ENCODE data around the gene CAVIN2.

CAVIN2 gene, protein sequence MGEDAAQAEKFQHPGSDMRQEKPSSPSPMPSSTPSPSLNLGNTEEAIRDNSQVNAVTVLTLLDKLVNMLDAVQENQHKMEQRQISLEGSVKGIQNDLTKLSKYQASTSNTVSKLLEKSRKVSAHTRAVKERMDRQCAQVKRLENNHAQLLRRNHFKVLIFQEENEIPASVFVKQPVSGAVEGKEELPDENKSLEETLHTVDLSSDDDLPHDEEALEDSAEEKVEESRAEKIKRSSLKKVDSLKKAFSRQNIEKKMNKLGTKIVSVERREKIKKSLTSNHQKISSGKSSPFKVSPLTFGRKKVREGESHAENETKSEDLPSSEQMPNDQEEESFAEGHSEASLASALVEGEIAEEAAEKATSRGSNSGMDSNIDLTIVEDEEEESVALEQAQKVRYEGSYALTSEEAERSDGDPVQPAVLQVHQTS

DNA sequence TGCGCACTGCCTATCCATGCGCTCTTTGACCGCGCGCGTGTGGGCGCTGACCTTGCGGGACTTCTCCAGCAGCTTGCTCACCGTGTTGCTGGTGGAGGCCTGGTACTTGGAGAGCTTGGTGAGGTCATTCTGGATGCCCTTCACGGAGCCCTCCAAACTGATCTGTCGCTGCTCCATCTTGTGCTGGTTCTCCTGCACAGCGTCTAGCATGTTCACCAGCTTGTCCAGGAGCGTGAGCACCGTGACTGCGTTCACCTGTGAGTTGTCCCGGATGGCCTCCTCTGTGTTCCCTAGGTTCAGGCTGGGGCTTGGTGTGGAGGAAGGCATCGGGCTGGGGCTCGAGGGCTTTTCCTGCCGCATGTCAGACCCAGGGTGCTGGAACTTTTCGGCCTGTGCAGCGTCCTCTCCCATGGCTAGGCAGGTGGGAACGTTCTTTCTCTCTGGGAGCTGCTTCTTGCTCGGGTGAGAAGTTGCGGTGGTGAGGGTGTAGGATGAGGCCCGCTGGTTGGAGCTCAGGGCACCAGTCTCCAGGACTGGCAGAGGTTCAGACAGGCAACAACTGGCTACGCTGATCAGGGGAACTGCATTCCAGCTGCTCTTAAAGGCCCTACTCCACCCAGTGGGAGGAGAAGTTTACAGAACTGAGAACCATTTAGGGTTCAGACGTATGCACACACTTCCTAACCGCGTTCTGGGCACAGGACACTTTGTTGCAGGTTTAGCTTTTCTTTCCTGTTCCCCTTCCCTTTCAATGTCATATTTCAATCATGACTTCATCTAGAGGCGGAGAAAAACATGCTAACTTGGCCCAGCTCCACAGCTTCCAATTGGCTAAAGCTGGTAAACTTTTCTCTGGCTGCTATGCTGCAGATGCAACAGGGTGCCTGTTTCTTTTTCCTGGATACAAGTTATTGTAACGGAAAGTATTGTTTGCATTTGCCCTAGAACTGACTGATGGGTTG is at the start of gene CAVIN2:
Gene CAVIN2, minus strand, starts transcription at position 574 of the 962 bp plus-strand sequence. Its CDS starts 163 bp downstream, at position 411.
- peak; percentile 77 for DNase-seq (ENCODE audit: low read depth)

DNA sequence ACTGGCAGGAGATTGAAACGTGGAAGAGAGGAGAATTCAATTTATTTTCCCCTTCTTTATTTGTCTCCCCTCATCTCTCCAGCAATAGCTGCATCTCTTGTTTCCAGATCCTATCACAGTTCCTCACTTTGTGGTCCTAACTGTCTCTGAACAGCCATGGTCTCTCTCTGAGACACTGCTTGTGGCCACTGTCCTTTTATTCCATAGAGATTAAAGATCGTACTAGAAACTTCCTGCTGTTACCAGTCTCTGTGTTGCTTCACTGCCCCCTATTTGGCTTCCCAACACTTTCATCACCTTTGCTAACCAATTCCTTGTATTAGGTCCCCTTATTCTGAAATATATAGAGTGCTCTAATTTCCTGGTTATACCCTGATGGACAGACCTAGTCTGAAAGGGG is 48.9 kb upstream of the CAVIN2 start:
- DNase-seq (ENCODE audit: low read depth): no peak

DNA sequence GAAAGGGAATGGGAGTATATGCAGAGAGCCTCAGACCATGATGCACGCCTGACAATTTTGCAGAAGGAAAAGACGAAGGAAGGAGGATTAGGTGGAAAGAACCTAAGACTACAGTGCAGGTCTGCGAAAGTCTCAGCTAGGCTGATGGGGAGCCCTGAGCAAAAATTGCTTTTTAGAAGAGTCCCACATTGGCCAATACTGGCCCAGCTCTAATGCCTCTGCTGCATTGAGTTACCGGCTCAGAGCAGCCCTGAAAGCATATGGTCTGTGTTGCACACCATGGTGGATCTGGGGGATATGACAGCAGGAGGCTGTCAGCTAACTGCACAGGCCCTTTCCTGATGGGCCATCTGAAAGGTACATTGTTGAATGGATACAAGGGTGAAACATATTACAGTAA is 48.3 kb upstream of the CAVIN2 start:
- DNase-seq (ENCODE audit: low read depth): no peak

DNA sequence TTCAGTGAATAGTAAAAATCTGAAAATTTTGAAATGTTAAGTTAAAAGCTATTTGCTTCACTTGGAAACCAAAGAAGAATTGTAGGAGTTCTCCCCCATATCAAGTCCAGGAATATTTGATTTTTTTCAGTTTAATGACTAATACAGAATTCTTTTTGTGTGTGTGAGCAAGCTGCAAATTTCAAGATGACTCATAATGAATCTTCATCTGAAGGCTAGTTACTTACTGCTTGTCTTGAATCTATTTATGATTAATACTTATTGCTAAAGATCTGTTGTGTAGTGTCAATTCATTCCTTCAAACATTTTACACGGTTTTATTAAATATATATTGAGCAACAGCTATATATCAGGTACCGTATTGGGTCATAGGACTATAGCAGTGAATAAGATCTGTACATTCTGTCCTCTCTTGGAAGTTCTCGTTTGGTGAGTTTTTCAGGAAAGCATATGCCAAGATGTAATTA is 47.8 kb upstream of the CAVIN2 start:
- DNase-seq (ENCODE audit: low read depth): peak; percentile 85

DNA sequence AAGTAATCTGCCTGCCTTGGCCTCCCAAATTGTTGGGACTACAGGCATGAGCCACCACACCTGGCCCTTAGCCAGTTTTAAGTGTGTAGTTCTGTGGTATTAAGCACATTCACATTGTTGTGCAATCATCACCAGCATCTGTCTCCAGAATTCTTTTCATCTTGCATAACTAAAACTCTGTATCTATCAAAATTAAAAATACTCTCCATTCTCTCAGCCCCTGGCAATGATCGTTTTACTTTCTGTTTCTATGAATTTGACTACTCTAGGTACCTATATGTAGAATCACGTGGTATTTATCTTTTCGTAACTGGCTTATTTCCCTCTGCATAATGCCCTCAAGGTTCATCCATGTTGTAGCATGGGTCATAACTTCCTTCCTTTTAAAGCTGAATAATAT is 45.5 kb upstream of the CAVIN2 start:
- DNase-seq (ENCODE audit: low read depth): peak; percentile 94

DNA sequence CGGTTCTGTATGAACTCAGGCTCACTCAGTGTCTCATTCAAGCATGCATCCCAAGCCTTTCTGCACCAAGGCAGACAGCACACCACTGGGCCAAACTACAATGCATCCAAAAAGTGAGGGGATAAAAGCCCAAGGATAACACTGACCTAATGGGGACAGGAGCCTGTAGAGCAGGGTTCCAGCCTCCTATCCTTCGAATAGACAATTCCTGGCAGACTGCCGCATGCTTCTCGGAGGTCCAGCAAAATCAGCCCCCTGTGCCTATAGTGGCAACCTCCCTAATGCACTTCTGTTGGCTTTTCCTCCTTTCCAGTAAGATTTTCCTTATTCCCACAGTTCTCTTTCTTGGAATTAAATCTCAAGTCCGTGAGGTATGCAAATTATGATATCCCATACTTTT is 44.8 kb upstream of the CAVIN2 start:
- no peak for DNase-seq (ENCODE audit: low read depth)

DNA sequence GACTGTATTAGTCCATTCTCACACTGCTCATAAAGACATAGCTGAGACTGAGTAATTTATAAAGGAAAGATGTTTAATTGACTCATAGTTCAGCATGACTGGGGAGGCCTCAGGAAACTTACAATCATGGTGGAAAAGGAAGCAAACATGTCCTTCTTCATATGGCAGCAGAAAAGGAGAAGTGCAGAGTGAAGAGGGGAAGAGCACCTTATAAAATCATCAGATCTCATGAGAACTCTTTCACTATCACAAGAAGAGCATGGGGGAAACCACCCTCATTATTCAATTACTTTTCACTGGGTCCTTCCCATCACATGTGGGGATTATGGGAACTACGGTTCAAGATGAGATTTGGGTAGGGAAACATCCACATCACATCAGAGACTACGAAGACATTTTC is 43.0 kb upstream of the CAVIN2 start:
- no peak for DNase-seq (ENCODE audit: low read depth)

DNA sequence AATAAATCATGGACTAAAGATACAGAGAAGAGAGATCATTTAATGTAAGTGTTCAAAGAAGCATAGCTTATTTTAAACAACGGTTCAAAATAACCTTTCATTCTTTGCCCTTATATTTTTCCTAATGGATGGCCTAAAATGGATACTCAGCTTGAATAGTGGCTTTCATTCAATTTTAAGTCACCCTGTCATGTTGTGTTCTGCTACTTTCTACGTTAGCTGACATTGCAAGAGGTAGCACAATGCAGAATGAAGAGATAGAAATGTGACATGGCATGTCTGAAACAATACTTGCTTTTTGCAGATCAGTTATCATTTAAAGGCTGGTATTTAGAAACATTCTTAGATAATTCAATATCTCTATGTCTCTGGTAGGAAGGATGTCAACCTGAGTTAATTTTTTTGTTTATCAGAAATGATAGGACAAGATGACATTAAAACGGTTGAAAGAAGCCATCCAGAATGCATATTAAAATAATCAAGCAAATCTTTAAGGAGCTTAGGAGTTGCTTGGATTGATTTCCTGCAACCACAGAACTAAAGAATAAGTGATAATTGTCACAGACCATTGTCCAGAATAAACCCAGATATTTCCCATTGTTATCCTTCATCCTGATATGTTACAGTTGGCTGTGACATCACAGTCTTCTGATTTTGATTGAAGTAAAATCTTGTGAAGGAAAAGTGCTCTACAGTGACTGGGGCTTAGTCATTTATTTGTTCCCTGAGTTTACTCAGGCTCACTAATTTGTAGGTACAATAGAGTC is 41.7 kb upstream of the CAVIN2 start:
- DNase-seq (ENCODE audit: low read depth): no peak

DNA sequence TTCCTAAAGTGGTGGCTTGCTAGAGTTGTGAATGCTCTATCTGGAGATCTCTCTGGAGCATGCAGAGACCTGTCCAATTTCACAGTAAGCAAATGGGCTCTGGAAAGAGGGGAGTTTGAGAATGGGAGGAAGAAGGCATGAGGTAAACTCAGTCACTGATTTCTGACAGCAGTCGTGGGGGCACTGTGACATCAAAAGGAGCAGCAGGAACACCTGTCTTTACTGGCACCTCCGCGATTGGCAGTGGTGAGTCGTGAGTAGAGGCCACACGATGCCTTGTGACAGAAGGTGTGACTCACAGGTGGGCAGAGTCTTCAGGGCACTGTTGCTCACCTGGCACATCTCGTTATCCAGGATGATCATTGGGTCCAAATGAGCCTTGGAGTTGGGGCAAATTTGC is 38.8 kb upstream of the CAVIN2 start:
- DNase-seq (ENCODE audit: low read depth): no peak

DNA sequence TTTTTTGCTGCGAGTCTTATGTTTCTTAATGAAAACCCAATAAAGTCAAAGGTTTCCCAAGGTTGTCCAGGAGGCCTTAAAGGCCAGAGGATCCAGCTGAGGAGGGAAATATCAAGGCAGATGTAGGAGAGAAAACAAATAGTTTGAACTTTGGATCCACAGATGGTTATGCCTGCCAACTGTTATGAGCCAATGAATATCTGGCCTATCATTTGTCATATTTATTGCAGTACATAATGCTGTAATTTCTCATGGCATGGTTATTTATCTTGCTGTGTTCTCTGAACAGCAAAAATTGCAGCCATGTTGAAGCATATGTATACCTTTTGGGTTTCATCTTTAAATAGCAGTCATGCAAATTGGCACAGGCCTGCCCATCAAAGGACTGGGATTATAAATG is 38.2 kb upstream of the CAVIN2 start:
- DNase-seq (ENCODE audit: low read depth): peak; percentile 27

DNA sequence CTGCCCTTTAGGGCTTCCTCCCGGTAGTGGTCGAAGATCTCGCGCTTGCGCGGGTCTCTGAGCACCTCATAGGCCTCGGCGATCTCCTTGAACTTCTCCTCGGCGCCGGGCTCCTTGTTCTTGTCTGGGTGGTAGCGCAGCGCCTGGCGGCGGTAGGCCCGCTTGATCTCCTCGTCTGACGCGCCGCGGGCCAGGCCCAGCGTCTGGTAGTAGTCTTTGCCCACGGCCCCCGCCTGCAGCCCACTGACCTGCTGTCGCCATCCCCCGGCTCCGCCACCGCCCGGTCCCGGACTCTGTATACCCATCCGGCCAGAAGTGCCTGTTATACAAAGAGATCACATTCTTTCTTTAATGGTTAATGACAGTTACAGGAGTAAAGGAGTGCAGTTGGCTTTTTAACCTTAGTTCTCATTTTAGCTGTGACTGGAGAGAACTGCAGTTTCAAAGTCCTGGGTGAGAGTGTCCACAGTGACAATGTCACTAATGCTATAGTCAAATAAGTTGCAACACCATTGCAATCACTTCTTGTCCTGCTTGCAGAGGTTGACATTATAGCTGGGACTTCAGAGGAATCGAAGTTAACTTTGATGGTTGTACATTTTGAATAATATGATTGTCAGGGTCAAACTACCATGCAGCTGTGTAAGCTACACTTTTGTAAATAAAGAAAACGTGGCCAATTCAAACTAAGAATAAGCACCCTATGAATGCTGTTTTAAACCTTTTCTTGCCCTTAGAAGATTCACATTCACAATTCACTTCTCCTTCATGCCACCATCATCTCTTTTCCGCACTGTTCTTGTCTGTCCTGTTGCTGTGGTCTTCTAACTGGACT is 35.3 kb upstream of the CAVIN2 start:
- no peak for DNase-seq (ENCODE audit: low read depth)

DNA sequence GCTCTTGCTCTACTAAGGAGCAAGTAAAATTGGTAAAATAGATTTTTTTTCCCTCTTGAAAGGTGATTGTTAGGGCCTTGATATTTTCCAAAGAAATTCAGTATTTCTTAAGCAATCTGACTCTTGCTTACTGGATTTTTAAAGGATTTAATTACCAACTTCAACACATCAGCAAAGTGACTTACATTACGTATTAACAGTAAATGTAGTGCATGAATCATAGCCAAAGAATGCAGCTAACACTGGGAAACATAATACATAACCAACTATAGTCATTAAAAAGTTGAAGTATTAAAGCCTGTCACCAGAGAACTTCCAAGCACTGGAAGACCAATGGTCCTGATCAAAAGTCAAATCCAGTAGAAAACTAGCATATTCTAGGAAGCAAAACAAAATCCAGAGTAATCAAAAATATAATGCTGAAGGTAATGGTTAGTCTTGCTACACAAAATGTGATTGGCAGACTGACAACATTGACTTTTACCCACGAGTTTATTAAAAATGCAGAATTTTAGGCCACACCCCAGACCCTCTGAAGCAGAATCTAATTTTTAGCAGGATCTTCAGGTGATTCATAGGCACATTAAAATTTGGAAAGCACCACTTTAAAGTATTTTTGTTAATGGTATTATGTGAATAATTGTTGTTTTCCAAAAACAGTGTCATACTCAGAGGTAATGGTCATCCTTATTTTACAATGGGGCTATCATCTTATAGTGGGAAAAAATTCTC is 31.8 kb upstream of the CAVIN2 start:
- DNase-seq (ENCODE audit: low read depth): peak; percentile 78

DNA sequence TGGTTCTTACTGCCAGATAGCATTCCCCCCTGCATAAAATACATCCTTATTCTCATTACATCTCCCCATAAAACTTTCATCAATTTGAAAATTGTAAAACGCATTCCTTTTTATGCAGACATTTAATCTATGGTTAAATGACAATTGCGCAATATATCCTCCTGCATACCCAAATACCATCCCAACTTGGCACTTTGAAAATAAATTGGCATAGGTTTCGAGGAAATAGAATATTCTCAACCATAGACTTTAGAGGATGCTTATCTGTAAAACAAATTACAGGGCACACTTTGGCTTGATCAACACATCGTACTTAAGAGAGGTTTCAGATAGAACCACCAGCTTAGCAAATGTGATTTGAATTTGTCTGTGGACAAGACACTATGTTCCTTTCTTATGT is 31.0 kb upstream of the CAVIN2 start:
- no peak for DNase-seq (ENCODE audit: low read depth)

DNA sequence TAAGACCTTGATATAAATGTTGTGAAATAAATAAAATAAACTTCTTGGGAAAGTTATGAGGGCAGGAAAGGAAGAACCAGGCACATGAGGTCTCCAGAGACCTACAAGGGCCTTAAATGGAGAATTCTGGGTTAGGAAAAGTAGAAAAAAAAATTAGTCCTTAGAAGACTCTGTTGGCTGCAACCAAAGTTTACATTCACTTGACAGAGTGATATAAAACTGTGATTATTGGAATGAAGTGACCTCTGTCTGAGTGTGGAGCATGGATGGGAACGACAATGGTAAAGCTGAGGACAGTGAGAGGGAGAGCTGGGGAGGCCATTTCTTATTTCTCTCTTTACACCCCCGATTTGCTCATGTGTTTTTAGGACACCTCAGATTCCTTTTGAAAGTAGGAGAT is 29.0 kb upstream of the CAVIN2 start:
- DNase-seq (ENCODE audit: low read depth): no peak

DNA sequence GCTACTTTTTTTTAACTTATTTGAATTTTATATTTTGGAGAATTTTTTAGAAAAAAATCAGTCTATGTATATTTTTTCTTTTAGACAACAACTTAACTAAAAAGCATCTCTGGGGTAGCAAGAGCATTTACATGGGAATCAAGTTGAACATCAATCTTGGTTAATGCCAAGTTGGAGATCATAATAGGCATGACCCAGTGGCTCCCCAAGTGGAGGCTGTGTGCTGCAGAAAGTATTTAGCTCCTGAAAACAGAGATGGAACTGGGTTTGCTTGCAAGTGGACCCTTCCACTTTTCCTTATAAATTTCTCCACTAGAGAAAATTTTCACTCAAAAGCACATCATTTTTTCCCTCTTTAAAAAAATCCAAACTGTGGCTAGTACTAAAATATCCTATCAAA is 23.9 kb upstream of the CAVIN2 start:
- DNase-seq (ENCODE audit: low read depth): no peak

DNA sequence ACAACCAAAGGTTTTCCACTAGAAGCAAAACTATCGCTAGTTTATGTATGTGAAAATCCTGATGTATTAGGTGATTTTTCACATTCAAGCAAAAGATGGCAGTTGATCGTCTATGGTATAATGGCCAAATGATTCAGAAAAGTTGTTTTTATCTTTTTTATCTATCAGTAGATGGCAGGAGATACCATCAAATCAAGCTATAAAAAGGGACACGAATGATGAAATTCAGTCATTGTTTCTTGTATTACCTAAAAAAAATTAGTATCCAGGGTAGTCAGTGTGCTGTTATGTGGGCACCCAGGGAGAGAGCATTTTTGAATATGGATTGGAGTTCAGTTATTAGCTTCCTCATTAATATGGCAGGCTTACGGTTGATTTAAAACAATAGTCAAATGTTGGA is 22.9 kb upstream of the CAVIN2 start:
- DNase-seq (ENCODE audit: low read depth): no peak

DNA sequence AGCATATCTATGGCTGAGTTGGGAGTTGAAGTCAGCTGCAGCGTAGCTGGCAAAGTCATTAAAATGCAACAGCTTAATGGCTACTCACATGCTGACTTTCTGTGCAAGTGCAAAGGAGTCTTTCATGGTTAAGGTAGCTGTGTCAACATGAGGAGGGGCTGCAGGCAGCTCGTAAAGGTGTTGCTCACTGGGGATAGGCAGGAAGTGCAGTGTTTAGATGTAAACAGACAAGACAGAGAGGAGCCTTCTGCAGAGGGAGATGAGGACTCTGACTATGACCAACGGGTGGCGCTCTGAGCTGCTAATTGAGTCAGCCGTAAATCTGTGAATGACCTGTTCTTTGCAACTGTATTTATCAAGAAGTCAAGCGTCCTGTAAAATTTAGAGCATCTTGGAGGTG is 22.3 kb upstream of the CAVIN2 start:
- peak; percentile 65 for DNase-seq (ENCODE audit: low read depth)

DNA sequence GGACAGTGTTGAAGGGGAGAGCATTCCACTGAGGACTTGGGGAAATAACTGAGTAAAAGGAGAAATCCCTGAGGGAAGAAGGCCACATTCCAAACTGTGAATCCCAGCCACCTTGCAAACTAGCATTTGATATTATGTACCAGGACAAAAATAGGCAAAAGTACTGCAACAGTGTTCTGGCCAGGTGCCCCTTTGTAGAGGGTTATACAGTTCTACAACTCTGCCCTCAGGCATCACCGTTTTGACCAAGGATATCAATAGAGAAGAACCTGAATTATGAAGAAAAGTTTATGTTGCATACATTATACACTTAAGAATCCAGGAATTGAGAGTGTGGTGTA is 20.6 kb upstream of the CAVIN2 start:
- DNase-seq (ENCODE audit: low read depth): no peak

DNA sequence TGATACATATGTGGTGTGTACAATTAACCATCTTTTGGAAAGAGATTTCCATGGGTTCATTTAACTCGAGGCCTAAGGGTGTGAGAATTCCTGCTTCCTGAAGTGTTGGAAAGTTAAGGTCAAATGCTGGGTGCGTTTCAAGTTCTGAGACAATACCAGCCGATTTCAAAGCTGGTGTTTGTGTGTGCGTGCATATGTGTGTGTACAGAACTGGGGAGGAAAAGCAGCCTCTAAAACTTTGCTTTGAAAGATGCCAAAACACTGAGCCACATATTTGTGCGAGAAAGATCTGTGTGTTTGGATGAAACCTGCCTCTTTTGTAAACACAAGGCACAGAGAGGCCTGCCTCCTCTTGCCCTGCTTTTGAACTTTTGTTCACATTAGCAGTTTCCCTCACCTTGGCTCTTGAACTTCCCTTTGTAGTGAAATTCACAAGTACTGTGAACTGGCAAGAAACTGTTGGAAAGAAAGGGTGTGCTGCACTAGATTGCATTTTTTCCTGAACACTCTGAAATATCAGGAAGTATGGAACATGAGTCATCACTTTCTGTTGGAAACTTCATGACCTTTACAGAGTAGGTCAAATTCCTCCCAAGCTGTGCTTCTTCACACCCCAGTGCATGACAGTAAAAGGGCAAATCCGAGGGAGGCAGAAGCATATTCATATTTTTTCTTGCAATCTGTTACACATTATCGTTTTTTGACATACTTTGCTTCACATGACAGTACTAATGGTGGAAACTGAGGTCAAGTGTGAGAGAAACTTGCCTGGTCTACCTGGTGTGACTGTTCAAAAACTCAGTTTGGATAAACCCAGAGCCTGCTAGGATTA is 20.0 kb upstream of the CAVIN2 start:
- peak; percentile 95 for DNase-seq (ENCODE audit: low read depth)

DNA sequence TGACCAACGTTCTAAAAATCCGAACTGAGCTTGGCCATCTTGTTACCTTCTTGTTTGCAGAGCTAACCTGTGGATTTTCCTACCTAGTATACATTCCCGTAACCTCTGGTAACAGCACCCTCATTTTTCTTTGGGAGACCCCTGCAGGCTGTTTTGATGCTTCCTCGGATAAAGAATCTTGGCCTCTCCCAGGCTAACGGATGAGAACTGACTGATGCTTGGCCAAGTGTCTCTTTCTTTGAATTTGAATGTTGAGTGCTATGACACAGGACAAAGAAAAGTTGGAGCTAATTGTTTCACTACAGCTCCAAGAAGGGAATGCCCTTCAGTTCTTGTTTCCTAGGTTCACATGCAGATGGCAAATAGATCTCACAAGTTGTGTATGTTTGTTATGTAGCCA is 19.3 kb upstream of the CAVIN2 start:
- DNase-seq (ENCODE audit: low read depth): no peak
